Progenitor cell of endocrine pancreas (in vitro differentiated cells): ENCODE measurements around the gene TSPAN5. TPM values are rescaled to one million over a fixed set of nuclear protein-coding genes. Genes with fewer than 3 reads are reported as not detected.

Experiments
- DNase-seq: peaks from one replicate; pipeline ENCODE4 v3.0.0; 2021; ENCODE audit warnings: low spot score; ENCODE audit not compliant: unreplicated experiment
- H3K27ac Mint-ChIP-seq: 2 replicates; pipeline ENCODE4 v1.8.0; 2021; ENCODE audit warnings: mild to moderate bottlenecking, moderate library complexity, mixed read lengths
- H3K27me3 Mint-ChIP-seq: 2 replicates; pipeline ENCODE4 v1.8.0; 2021; ENCODE audit warnings: mixed read lengths
- H3K36me3 Mint-ChIP-seq: 2 replicates; pipeline ENCODE4 v1.8.0; 2022; ENCODE audit warnings: mixed read lengths; ENCODE audit not compliant: insufficient read depth
- H3K4me1 Mint-ChIP-seq: 2 replicates; pipeline ENCODE4 v1.8.0; 2021; ENCODE audit warnings: low read depth, mixed read lengths
- H3K4me3 Mint-ChIP-seq: 2 replicates; pipeline ENCODE4 v1.8.0; 2021; ENCODE audit warnings: low read depth, mild to moderate bottlenecking, moderate library complexity, mixed read lengths
- H3K9me3 Mint-ChIP-seq: 2 replicates; pipeline ENCODE4 v1.8.0; 2021; ENCODE audit warnings: low read depth, mixed read lengths
- CTCF ChIP-seq: fragments of 200-600 bp; sonication (generic); IDR thresholded peaks from one replicate; pipeline ENCODE4 v1.5.0; 2021; ENCODE audit warnings: antibody characterized with exemption, mild to moderate bottlenecking; ENCODE audit not compliant: unreplicated experiment
- total RNA-seq: library from RNA; stranded (reverse); gene quantifications from 2 replicates; pipeline ENCODE4 v1.2.1, GENCODE V29; 2021

TSPAN5 gene
- total RNA-seq, 1 donor from 2014 or later: 6.1 TPM

GRCh38 chr4:98496152-98496845 lies 162.1 kb downstream of the TSPAN5 start:
- Mint-ChIP-seq H3K36me3 (no peaks in the 10 kb centered on the region), H3K4me1 (no peaks in the 10 kb centered on the region), H3K9me3 (no peaks in the 10 kb centered on the region), H3K27me3 (no peaks in the 10 kb centered on the region), H3K4me3 (no peak overlapping the region), H3K27ac (no peak overlapping the region)
- TF ChIP-seq CTCF: no peak
- no peak for DNase-seq

- Mint-ChIP-seq H3K27me3 (no peaks in the 10 kb centered on the region), H3K4me1 (no peaks in the 10 kb centered on the region), H3K36me3 (no peaks in the 10 kb centered on the region), H3K9me3 (no peaks in the 10 kb centered on the region), H3K27ac (no peak overlapping the region), H3K4me3 (no peak overlapping the region)
- TF ChIP-seq CTCF: no peak
- DNase-seq: no peak
Measured at GRCh38 chr4:98493296-98493695, 165.1 kb downstream of the TSPAN5 start.

GRCh38 chr4:98491899-98492559 lies 166.4 kb downstream of the TSPAN5 start:
- H3K4me3 Mint-ChIP-seq: no peak overlapping the region
- no peak for TF ChIP-seq CTCF

GRCh38 chr4:98490251-98490650 lies 168.2 kb downstream of the TSPAN5 start:
- Mint-ChIP-seq H3K9me3 (no peaks in the 10 kb centered on the region), H3K27ac (no peak overlapping the region), H3K36me3 (no peaks in the 10 kb centered on the region), H3K4me3 (no peak overlapping the region), H3K27me3 (no peaks in the 10 kb centered on the region), H3K4me1 (no peaks in the 10 kb centered on the region)
- DNase-seq: no peak
- no peak for TF ChIP-seq CTCF

More at GRCh38 chr4:98491899-98492559, 166.4 kb downstream of the TSPAN5 start:
- DNase-seq: no peak
- H3K4me1 Mint-ChIP-seq: no peaks in the 10 kb centered on the region
- no peak overlapping the region for H3K27ac Mint-ChIP-seq
- H3K36me3 Mint-ChIP-seq: no peaks in the 10 kb centered on the region
- H3K27me3 Mint-ChIP-seq: no peaks in the 10 kb centered on the region
- H3K9me3 Mint-ChIP-seq: no peaks in the 10 kb centered on the region

GRCh38 chr4:98485816-98486345 lies 172.5 kb downstream of the TSPAN5 start:
- Mint-ChIP-seq H3K27me3 (no peaks in the 10 kb centered on the region), H3K4me3 (no peak overlapping the region), H3K36me3 (no peaks in the 10 kb centered on the region), H3K4me1 (peaks cover 11% of the 10 kb centered on the region), H3K9me3 (no peaks in the 10 kb centered on the region), H3K27ac (no peak overlapping the region)
- no peak for TF ChIP-seq CTCF
- no peak for DNase-seq
